K562 (cell line): ENCODE measurements around the gene FDPS. TPM values are rescaled to one million over a fixed set of nuclear protein-coding genes. Genes with fewer than 3 reads are reported as not detected.

Experiments used
- BMI1 ChIP-seq: fragments of 150-350 bp; IDR thresholded peaks from 2 replicates; pipeline ENCODE4 v1.6.1; 2014; ENCODE audit warnings: low read length
- CBX1 ChIP-seq: sonication (generic); IDR thresholded peaks from 2 replicates; pipeline ENCODE4 v1.6.1; 2016; ENCODE audit warnings: antibody characterized with exemption, low read depth, mild to moderate bottlenecking
- CCNT2 ChIP-seq: IDR thresholded peaks from 2 replicates; pipeline ENCODE4 v1.6.1; 2011; ENCODE audit warnings: borderline replicate concordance, low read depth, mild to moderate bottlenecking, moderate library complexity, mixed read lengths, low read length; ENCODE audit not compliant: insufficient read length; ENCODE audit errors: extremely low read depth
- CHD4 ChIP-seq: fragments of 200-600 bp; sonication (generic); IDR thresholded peaks from 3 replicates; pipeline ENCODE4 v1.6.1; 2012; ENCODE audit warnings: low read depth, mild to moderate bottlenecking, mixed read lengths, low read length, inconsistent platforms; ENCODE audit not compliant: insufficient read depth, insufficient replicate concordance, poor library complexity, severe bottlenecking
- CREBBP ChIP-seq: IDR thresholded peaks from one replicate; pipeline ENCODE4 v1.6.1; 2012; ENCODE audit warnings: low read depth, mild to moderate bottlenecking, control low read depth, inconsistent platforms, low read length
- DEAF1 ChIP-seq: fragments of 450-650 bp; formaldehyde crosslinking; IDR thresholded peaks from 2 replicates; pipeline ENCODE4 v1.4.0; 2020; ENCODE audit warnings: mild to moderate bottlenecking, moderate library complexity
- HMG20A ChIP-seq: fragments of 450-650 bp; formaldehyde crosslinking; conservative IDR thresholded peaks from 2 replicates; pipeline ENCODE4 v1.4.0; 2020; ENCODE audit warnings: mild to moderate bottlenecking, mixed read lengths
- MNT ChIP-seq, 2 experiments: fragments of 450-650 bp; conservative IDR thresholded peaks; 2 replicates each; pipeline ENCODE4 v1.6.1; 2017; ENCODE audit warnings: mild to moderate bottlenecking in 2 of 2, moderate library complexity in 2 of 2
- NBN ChIP-seq: fragments of 450-650 bp; IDR thresholded peaks from 2 replicates; pipeline ENCODE4 v1.6.1; 2016; ENCODE audit warnings: low read depth, mild to moderate bottlenecking
- PHTF2 ChIP-seq: fragments of 250-450 bp; sonication (Bioruptor Pico); IDR thresholded peaks from 2 replicates; pipeline ENCODE4 v1.5.0; 2021; ENCODE audit warnings: mild to moderate bottlenecking
- POLR2AphosphoS5 ChIP-seq: IDR thresholded peaks from 2 replicates; pipeline ENCODE4 v1.6.1; 2011; ENCODE audit warnings: mild to moderate bottlenecking, low read depth, low read length, moderate library complexity; ENCODE audit not compliant: control insufficient read depth, insufficient read depth
- PRMT5 ChIP-seq: sonication (generic); formaldehyde crosslinking; IDR thresholded peaks from 2 replicates; pipeline ENCODE4 v1.5.0; 2020; ENCODE audit warnings: missing genetic modification reagents
- SIN3B ChIP-seq: fragments of 450-650 bp; IDR thresholded peaks from 2 replicates; pipeline ENCODE4 v1.6.1; 2017; ENCODE audit warnings: low read depth, mild to moderate bottlenecking, moderate library complexity
- TAF1 ChIP-seq: IDR thresholded peaks from 2 replicates; pipeline ENCODE4 v1.6.1; 2011; ENCODE audit warnings: mild to moderate bottlenecking, low read length, moderate library complexity; ENCODE audit not compliant: insufficient read depth, control insufficient read depth, severe bottlenecking; ENCODE audit errors: extremely low read depth
- TBP ChIP-seq: optimal IDR thresholded peaks from 2 replicates; pipeline ENCODE3; 2011; ENCODE audit warnings: low read depth, low read length, improper control_type of control experiment
- ZNF41 ChIP-seq: fragments of 250-450 bp; sonication (Bioruptor Pico); conservative IDR thresholded peaks from 2 replicates; pipeline ENCODE4 v1.4.0; 2020; ENCODE audit warnings: mild to moderate bottlenecking
- polyA plus RNA-seq, 8 experiments: library from polyadenylated mRNA; depleted of rRNA in 4 of 8; stranded (reverse) in 5 of 8; unstranded in 3 of 8; fragments of >200 nt; fragmentation: Nextera tagmentation in 2 of 8; fragmentation: Illumina TruSeq in 1 of 8; extraction: Ambion mirVana in 2 of 8; extraction: Trizol in 1 of 8; gene quantifications; 2 replicates each; pipeline versions ENCODE4 v1.2.1 to v1.2.3, GENCODE V29; 2011 to 2014; ENCODE audit warnings: inconsistent platforms in 1 of 8, missing spikeins in 1 of 8
- total RNA-seq, 7 experiments: library from RNA; depleted of rRNA in 6 of 7; stranded (reverse); fragments of >200 nt in 6 of 7; fragmentation: Illumina TruSeq in 2 of 7; extraction: Trizol in 2 of 7; gene quantifications; 2 replicates each; pipeline versions ENCODE4 v1.2.1 to v1.2.3, GENCODE V29; 2011 to 2021; ENCODE audit warnings: low replicate concordance in 1 of 7
- TF ChIP-seq, protein P1 (sequence below): fragments of 250-450 bp; sonication (Bioruptor Pico); IDR thresholded peaks from 2 replicates; pipeline ENCODE4 v1.5.1; 2021; ENCODE audit warnings: mild to moderate bottlenecking
- TF ChIP-seq, protein P2 (sequence below): sonication (generic); formaldehyde crosslinking; IDR thresholded peaks from 2 replicates; pipeline ENCODE4 v1.4.0; 2020; ENCODE audit warnings: mild to moderate bottlenecking, missing genetic modification reagents
- TF ChIP-seq, protein P3 (sequence below): sonication (generic); formaldehyde crosslinking; IDR thresholded peaks from 2 replicates; pipeline ENCODE4 v1.8.0; 2022; ENCODE audit warnings: mild to moderate bottlenecking, missing genetic modification reagents

Gene FDPS
- total and polyA plus RNA-seq, 9 of the 15 experiments (the other 6 are each of a cell fraction or from before 2014, with no cell fraction given) = 247 to 884 (median 360) TPM

- TF ChIP-seq CHD4 (no peak), PRMT5 (CRISPR knock-in tag) (no peak), TBP (peak; percentile 32), HMG20A (CRISPR knock-in tag) (no peak), CBX1 (no peak; the same call in 1 of the 2 replicates), ZNF41 (CRISPR knock-in tag) (no peak), CCNT2 (no peak), CREBBP (no peak), DEAF1 (CRISPR knock-in tag) (no peak; the same call in none of the 2 replicates), TAF1 (no peak), BMI1 (no peak), POLR2AphosphoS5 (no peak), NBN (peak; percentile 85; the same call in 1 of the 2 replicates), MNT (conservative IDR thresholded peaks at IDR 0.05) (peak in 1 of 2 experiments; percentile 63; a peak in 2 of 4 replicates), PHTF2 (CRISPR knock-in tag) (no peak), SIN3B (peak; percentile 69)
- TF ChIP-seq, protein P1, sequence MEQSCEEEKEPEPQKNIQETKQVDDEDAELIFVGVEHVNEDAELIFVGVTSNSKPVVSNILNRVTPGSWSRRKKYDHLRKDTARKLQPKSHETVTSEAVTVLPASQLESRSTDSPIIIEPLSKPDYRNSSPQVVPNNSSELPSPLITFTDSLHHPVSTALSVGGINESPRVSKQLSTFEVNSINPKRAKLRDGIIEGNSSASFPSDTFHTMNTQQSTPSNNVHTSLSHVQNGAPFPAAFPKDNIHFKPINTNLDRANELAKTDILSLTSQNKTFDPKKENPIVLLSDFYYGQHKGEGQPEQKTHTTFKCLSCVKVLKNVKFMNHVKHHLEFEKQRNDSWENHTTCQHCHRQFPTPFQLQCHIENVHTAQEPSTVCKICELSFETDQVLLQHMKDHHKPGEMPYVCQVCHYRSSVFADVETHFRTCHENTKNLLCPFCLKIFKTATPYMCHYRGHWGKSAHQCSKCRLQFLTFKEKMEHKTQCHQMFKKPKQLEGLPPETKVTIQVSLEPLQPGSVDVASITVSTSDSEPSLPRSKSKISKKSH (CRISPR knock-in tag) = no peak
- TF ChIP-seq, protein P2, sequence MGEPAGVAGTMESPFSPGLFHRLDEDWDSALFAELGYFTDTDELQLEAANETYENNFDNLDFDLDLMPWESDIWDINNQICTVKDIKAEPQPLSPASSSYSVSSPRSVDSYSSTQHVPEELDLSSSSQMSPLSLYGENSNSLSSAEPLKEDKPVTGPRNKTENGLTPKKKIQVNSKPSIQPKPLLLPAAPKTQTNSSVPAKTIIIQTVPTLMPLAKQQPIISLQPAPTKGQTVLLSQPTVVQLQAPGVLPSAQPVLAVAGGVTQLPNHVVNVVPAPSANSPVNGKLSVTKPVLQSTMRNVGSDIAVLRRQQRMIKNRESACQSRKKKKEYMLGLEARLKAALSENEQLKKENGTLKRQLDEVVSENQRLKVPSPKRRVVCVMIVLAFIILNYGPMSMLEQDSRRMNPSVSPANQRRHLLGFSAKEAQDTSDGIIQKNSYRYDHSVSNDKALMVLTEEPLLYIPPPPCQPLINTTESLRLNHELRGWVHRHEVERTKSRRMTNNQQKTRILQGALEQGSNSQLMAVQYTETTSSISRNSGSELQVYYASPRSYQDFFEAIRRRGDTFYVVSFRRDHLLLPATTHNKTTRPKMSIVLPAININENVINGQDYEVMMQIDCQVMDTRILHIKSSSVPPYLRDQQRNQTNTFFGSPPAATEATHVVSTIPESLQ (CRISPR knock-in tag) = no peak
- TF ChIP-seq, protein P3, sequence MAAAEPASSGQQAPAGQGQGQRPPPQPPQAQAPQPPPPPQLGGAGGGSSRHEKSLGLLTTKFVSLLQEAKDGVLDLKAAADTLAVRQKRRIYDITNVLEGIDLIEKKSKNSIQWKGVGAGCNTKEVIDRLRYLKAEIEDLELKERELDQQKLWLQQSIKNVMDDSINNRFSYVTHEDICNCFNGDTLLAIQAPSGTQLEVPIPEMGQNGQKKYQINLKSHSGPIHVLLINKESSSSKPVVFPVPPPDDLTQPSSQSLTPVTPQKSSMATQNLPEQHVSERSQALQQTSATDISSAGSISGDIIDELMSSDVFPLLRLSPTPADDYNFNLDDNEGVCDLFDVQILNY = no peak
These were observed 14.5 kb downstream of the FDPS start (continued) for GRCh38 chr1:155322953-155323728.
